HepG2 (cell line): ENCODE measurements around the gene KMT2B. TPM values are rescaled to one million over a fixed set of nuclear protein-coding genes. Genes with fewer than 3 reads are reported as not detected.

Source experiments
- CEBPZ ChIP-seq: IDR thresholded peaks from 2 replicates; pipeline ENCODE4 v1.6.1; 2012; ENCODE audit warnings: low read length, improper control_type of control experiment
- CREBL2 ChIP-seq: sonication (generic); formaldehyde crosslinking; IDR thresholded peaks from 2 replicates; pipeline ENCODE4 v1.8.1; 2023; ENCODE audit warnings: missing genetic modification reagents, mild to moderate bottlenecking, borderline replicate concordance
- HHEX ChIP-seq: IDR thresholded peaks from 2 replicates; pipeline ENCODE4 v1.6.1; 2016; ENCODE audit warnings: control low read depth
- HOXA5 ChIP-seq: sonication (generic); formaldehyde crosslinking; IDR thresholded peaks from 2 replicates; pipeline ENCODE4 v1.4.0; 2020; ENCODE audit warnings: missing genetic modification reagents
- KDM5A ChIP-seq: fragments of 200-600 bp; sonication (generic); IDR thresholded peaks from 2 replicates; pipeline ENCODE4 v1.7.0; 2018; ENCODE audit warnings: antibody characterized with exemption, mild to moderate bottlenecking, low read length, borderline replicate concordance
- MEF2D ChIP-seq: sonication (generic); formaldehyde crosslinking; IDR thresholded peaks from 2 replicates; pipeline ENCODE4 v1.5.1; 2020; ENCODE audit warnings: mild to moderate bottlenecking, missing genetic modification reagents
- NCOR1 ChIP-seq: fragments of 200-600 bp; sonication (generic); IDR thresholded peaks from 2 replicates; pipeline ENCODE4 v1.7.0; 2017; ENCODE audit warnings: antibody characterized with exemption, low read length, borderline replicate concordance
- NFIC ChIP-seq: IDR thresholded peaks from 2 replicates; pipeline ENCODE4 v1.6.1; 2012; ENCODE audit warnings: mild to moderate bottlenecking, low read length, inconsistent platforms
- NR2F1 ChIP-seq, 2 experiments: fragments of 450-650 bp in 1 of 2; formaldehyde crosslinking in 1 of 2; IDR thresholded peaks; 2 replicates each; pipeline versions ENCODE4 v1.5.0 to v1.6.1; 2016 to 2020; ENCODE audit warnings: mild to moderate bottlenecking in 1 of 2, missing compliant biosample characterization in 1 of 2, missing genetic modification reagents in 1 of 2, moderate library complexity in 1 of 2
- NRL ChIP-seq: sonication (generic); formaldehyde crosslinking; IDR thresholded peaks from 2 replicates; pipeline ENCODE4 v1.5.0; 2020; ENCODE audit warnings: missing genetic modification reagents, mild to moderate bottlenecking, moderate library complexity, borderline replicate concordance
- RFXAP ChIP-seq: sonication (generic); formaldehyde crosslinking; IDR thresholded peaks from 2 replicates; pipeline ENCODE4 v1.4.0; 2020; ENCODE audit warnings: missing genetic modification reagents, borderline replicate concordance
- TAF1 ChIP-seq: sonication (generic); formaldehyde crosslinking; IDR thresholded peaks from 2 replicates; pipeline ENCODE4 v1.4.0; 2020; ENCODE audit warnings: missing genetic modification reagents
- TBP ChIP-seq: sonication (generic); formaldehyde crosslinking; IDR thresholded peaks from 2 replicates; pipeline ENCODE4 v1.5.0; 2020; ENCODE audit warnings: missing genetic modification reagents
- TRIM22 ChIP-seq: fragments of 450-650 bp; IDR thresholded peaks from 2 replicates; pipeline ENCODE4 v1.6.1; 2017
- U2AF2 ChIP-seq: fragments of 200-400 bp; formaldehyde crosslinking; IDR thresholded peaks from 2 replicates; pipeline ENCODE4 v1.6.1; 2017; ENCODE audit warnings: low read depth, mild to moderate bottlenecking, low read length
- ZBTB43 ChIP-seq: sonication (generic); formaldehyde crosslinking; conservative IDR thresholded peaks from 2 replicates; pipeline ENCODE4 v1.4.0; 2020; ENCODE audit warnings: missing genetic modification reagents
- ZFP1 ChIP-seq: IDR thresholded peaks from 2 replicates; pipeline ENCODE4 v1.6.1; 2016
- ZNF510 ChIP-seq: sonication (generic); formaldehyde crosslinking; IDR thresholded peaks from 2 replicates; pipeline ENCODE4 v1.4.0; 2020; ENCODE audit warnings: low read depth, mild to moderate bottlenecking, missing genetic modification reagents
- polyA plus RNA-seq, 8 experiments: library from polyadenylated mRNA; depleted of rRNA in 3 of 8; stranded (reverse) in 7 of 8; unstranded in 1 of 8; fragments of >200 nt; fragmentation: Illumina TruSeq in 4 of 8; extraction: Trizol in 4 of 8; gene quantifications; 2 replicates each; pipeline versions ENCODE4 v1.2.1 to v1.2.3, GENCODE V29; 2011 to 2016; ENCODE audit warnings: low read depth in 4 of 8, missing spikeins in 1 of 8, mixed read lengths in 1 of 8; ENCODE audit not compliant: insufficient read depth in 1 of 8
- total RNA-seq, 5 experiments: library from RNA; depleted of rRNA; stranded (reverse); fragments of >200 nt; fragmentation: Illumina TruSeq; extraction: Trizol; gene quantifications; 2 replicates each; pipeline ENCODE4 v1.2.3, GENCODE V29; 2016; ENCODE audit warnings: low read depth in 1 of 5
- TF ChIP-seq, protein P1 (sequence below): sonication (generic); formaldehyde crosslinking; conservative IDR thresholded peaks from 2 replicates; pipeline ENCODE4 v1.8.0; 2022; ENCODE audit warnings: missing genetic modification reagents
- TF ChIP-seq, protein P2 (sequence below): sonication (generic); formaldehyde crosslinking; IDR thresholded peaks from 2 replicates; pipeline ENCODE4 v1.8.1; 2023; ENCODE audit warnings: mild to moderate bottlenecking, missing genetic modification reagents

The KMT2B gene
- total and polyA plus RNA-seq, 2 of the 13 experiments (the other 11 are each of a cell fraction or from before 2014, with no cell fraction given): 6.2 to 16.9 TPM

GRCh38 chr19:35757749-35758608, 40.2 kb downstream of the KMT2B start, which contains the start of gene PROSER3 (continued):
- TF ChIP-seq ZNF510 (CRISPR knock-in tag) (0 out of 2 replicates have a peak, but pooled peaks have one; percentile 29), TRIM22 (no peak), RFXAP (CRISPR knock-in tag) (peak; percentile 64), HOXA5 (CRISPR knock-in tag) (peak; percentile 80; the same call in 1 of the 2 replicates), KDM5A (peak; percentile 86), MEF2D (CRISPR knock-in tag) (peak; percentile 63; the same call in 1 of the 2 replicates), NFIC (no peak), TAF1 (CRISPR knock-in tag) (peak; percentile 39; the same call in 1 of the 2 replicates), U2AF2 (peak; percentile 72; the same call in 1 of the 2 replicates), TBP (CRISPR knock-in tag) (0 out of 2 replicates have a peak, but pooled peaks have one; percentile 59), ZFP1 (CRISPR knock-in tag) (no peak), NRL (CRISPR knock-in tag) (peak; percentile 80), NCOR1 (no peak), NR2F1 (CRISPR knock-in tag; IDR thresholded peaks at IDR 0.05) (no peak), ZBTB43 (CRISPR knock-in tag) (0 out of 2 replicates have a peak, but pooled peaks have one; percentile 58), HHEX (CRISPR knock-in tag) (no peak), CEBPZ (0 out of 2 replicates have a peak, but pooled peaks have one; percentile 32), CREBL2 (CRISPR knock-in tag) (no peak)
- TF ChIP-seq, protein P1, sequence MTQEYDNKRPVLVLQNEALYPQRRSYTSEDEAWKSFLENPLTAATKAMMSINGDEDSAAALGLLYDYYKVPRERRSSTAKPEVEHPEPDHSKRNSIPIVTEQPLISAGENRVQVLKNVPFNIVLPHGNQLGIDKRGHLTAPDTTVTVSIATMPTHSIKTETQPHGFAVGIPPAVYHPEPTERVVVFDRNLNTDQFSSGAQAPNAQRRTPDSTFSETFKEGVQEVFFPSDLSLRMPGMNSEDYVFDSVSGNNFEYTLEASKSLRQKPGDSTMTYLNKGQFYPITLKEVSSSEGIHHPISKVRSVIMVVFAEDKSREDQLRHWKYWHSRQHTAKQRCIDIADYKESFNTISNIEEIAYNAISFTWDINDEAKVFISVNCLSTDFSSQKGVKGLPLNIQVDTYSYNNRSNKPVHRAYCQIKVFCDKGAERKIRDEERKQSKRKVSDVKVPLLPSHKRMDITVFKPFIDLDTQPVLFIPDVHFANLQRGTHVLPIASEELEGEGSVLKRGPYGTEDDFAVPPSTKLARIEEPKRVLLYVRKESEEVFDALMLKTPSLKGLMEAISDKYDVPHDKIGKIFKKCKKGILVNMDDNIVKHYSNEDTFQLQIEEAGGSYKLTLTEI (CRISPR knock-in tag): no peak
- TF ChIP-seq, protein P2, sequence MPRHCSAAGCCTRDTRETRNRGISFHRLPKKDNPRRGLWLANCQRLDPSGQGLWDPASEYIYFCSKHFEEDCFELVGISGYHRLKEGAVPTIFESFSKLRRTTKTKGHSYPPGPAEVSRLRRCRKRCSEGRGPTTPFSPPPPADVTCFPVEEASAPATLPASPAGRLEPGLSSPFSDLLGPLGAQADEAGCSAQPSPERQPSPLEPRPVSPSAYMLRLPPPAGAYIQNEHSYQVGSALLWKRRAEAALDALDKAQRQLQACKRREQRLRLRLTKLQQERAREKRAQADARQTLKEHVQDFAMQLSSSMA (CRISPR knock-in tag): 0 out of 2 replicates have a peak, but pooled peaks have one; percentile 75
